Mucosa of stomach (tissue), 1 donor: ENCODE data around the gene RTRAF.

Experiments
- H3K27me3 ChIP-seq: one replicate; pipeline ENCODE4 v1.7.0; 2013; ENCODE audit warnings: mild to moderate bottlenecking, low read length; ENCODE audit not compliant: control insufficient read depth, insufficient read depth
- H3K36me3 ChIP-seq: one replicate; pipeline ENCODE4 v1.7.0; 2013; ENCODE audit warnings: low read length; ENCODE audit not compliant: control insufficient read depth, insufficient read depth
- H3K4me1 ChIP-seq: one replicate; pipeline ENCODE4 v1.7.0; 2013; ENCODE audit warnings: mild to moderate bottlenecking, low read length; ENCODE audit not compliant: control insufficient read depth, insufficient read depth
- H3K4me3 ChIP-seq: one replicate; pipeline ENCODE4 v1.7.0; 2013; ENCODE audit warnings: low read length
- H3K9ac ChIP-seq: one replicate; pipeline ENCODE4 v1.7.0; 2013; ENCODE audit warnings: mild to moderate bottlenecking, low read length, moderate library complexity
- H3K9me3 ChIP-seq: one replicate; pipeline ENCODE4 v1.7.0; 2013; ENCODE audit warnings: mild to moderate bottlenecking, low read length, moderate library complexity; ENCODE audit not compliant: control insufficient read depth
- donor health status: Pancreatic carcinoma.

The RTRAF gene

GRCh38 chr14:52060080-52060479 is 70.7 kb downstream of the RTRAF start:
- no peak overlapping the region for H3K4me3 ChIP-seq
- H3K9me3 ChIP-seq: no peaks in the 10 kb centered on the region
- no peaks in the 10 kb centered on the region for H3K4me1 ChIP-seq

More at GRCh38 chr14:52060080-52060479, 70.7 kb downstream of the RTRAF start:
- Histone ChIP-seq H3K36me3 (no peaks in the 10 kb centered on the region), H3K27me3 (no peaks in the 10 kb centered on the region), H3K9ac (no peak overlapping the region)
